Breast epithelium (tissue), 4 donors: ENCODE results near the gene PKIG. TPM values are rescaled to one million over a fixed set of nuclear protein-coding genes. Genes with fewer than 3 reads are reported as not detected.

Source experiments
- DNase-seq, 2 donors: peaks; one replicate each; pipeline ENCODE4 v3.0.0-alpha.2; 2019; ENCODE audit warnings: low spot score in 2 of 2
- H3K27ac ChIP-seq, 2 donors: fragments of 200-600 bp; sonication (generic) in 1 of 2; one replicate each; pipeline ENCODE4 v1.5.1; 2016 to 2019; ENCODE audit warnings: mild to moderate bottlenecking in 1 of 2
- H3K27me3 ChIP-seq, 2 donors: fragments of 200-600 bp; sonication (generic) in 1 of 2; one replicate each; pipeline versions ENCODE4 v1.5.1 to v1.6.0; 2017 to 2019; ENCODE audit warnings: control low read depth in 1 of 2, mild to moderate bottlenecking in 1 of 2
- H3K36me3 ChIP-seq: fragments of 200-600 bp; one replicate; pipeline ENCODE4 v1.5.1; 2019
- H3K4me1 ChIP-seq, 2 donors: fragments of 200-600 bp; sonication (generic); one replicate each; pipeline ENCODE4 v1.5.1; 2016 to 2019; ENCODE audit warnings: control low read depth in 1 of 2
- H3K4me3 ChIP-seq, 3 donors: fragments of 200-600 bp; sonication (generic); 1 replicate in 2 of 3; 2 replicates in 1 of 3; pipeline ENCODE4 v1.5.1; 2016 to 2019; ENCODE audit warnings: mild to moderate bottlenecking in 3 of 3, moderate library complexity in 2 of 3
- H3K9me3 ChIP-seq, 2 donors: fragments of 200-600 bp; sonication (generic) in 1 of 2; one replicate each; pipeline ENCODE4 v1.5.1; 2016 to 2019; ENCODE audit warnings: control low read depth in 1 of 2
- POLR2A ChIP-seq: fragments of 450-650 bp; IDR thresholded peaks from one replicate; pipeline ENCODE4 v1.6.1; 2016; ENCODE audit warnings: antibody characterized with exemption, mild to moderate bottlenecking, moderate library complexity
- POLR2AphosphoS5 ChIP-seq, 3 donors: sonication (generic); formaldehyde crosslinking; IDR thresholded peaks; one replicate each; pipeline ENCODE4 v1.6.1; 2017; ENCODE audit warnings: antibody characterized with exemption in 3 of 3
- intact Hi-C: fragments of 100-400 bp; cut with DNase I; formaldehyde crosslinking; loops from one replicate; pipeline ENCODE4 v1.15.1; 2023; ENCODE audit warnings: low total_unique reads
- total RNA-seq, 3 donors: library from RNA; depleted of rRNA; stranded (reverse); fragments of >200 nt; gene quantifications; one replicate each; pipeline ENCODE4 v1.1.0, GENCODE V29; 2016
- TF ChIP-seq, protein P1 (sequence below), 3 donors: fragments of 450-650 bp; IDR thresholded peaks; one replicate each; pipeline ENCODE4 v1.5.1; 2016 to 2017; ENCODE audit warnings: antibody characterized with exemption in 3 of 3, mild to moderate bottlenecking in 3 of 3, moderate library complexity in 3 of 3

The PKIG gene
- total RNA-seq, 3 donors from 2014 or later = 59.9 to 102 (median 99.1) TPM

DNA sequence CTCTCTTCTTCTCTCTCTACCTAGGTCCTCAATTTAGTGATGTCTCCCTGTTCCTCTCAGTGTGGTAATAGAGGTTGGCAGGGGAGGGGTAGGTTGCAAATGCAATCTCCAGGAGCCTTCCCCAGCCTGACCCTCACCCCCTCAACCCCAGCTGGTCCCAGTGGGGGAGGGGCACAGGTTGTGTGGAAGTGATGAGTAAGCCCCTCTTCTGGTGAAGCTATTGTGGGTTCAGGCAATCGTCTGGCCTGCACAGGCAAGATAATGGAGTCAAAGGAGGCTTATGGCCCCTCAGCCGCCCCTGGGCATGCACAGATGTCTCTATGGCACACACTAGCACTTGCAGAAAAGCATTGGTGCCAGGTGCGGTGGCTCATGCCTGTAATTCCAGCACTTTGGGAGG, 79.9 kb downstream of the PKIG start:
- no peak overlapping the region for H3K4me3 ChIP-seq
- H3K27me3 ChIP-seq = no peaks in the 10 kb centered on the region
- no peak overlapping the region for H3K27ac ChIP-seq
- H3K4me1 ChIP-seq = no peaks in the 10 kb centered on the region
- H3K9me3 ChIP-seq = no peaks in the 10 kb centered on the region
- intact Hi-C loops = no loop called here
- TF ChIP-seq POLR2AphosphoS5 (IDR thresholded peaks at IDR 0.05) = no peak
- no peak for TF ChIP-seq POLR2A
- TF ChIP-seq, protein P1, sequence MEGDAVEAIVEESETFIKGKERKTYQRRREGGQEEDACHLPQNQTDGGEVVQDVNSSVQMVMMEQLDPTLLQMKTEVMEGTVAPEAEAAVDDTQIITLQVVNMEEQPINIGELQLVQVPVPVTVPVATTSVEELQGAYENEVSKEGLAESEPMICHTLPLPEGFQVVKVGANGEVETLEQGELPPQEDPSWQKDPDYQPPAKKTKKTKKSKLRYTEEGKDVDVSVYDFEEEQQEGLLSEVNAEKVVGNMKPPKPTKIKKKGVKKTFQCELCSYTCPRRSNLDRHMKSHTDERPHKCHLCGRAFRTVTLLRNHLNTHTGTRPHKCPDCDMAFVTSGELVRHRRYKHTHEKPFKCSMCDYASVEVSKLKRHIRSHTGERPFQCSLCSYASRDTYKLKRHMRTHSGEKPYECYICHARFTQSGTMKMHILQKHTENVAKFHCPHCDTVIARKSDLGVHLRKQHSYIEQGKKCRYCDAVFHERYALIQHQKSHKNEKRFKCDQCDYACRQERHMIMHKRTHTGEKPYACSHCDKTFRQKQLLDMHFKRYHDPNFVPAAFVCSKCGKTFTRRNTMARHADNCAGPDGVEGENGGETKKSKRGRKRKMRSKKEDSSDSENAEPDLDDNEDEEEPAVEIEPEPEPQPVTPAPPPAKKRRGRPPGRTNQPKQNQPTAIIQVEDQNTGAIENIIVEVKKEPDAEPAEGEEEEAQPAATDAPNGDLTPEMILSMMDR (IDR thresholded peaks at IDR 0.05) = no peak
- no peak for DNase-seq
- no peaks in the 10 kb centered on the region for H3K36me3 ChIP-seq

DNA sequence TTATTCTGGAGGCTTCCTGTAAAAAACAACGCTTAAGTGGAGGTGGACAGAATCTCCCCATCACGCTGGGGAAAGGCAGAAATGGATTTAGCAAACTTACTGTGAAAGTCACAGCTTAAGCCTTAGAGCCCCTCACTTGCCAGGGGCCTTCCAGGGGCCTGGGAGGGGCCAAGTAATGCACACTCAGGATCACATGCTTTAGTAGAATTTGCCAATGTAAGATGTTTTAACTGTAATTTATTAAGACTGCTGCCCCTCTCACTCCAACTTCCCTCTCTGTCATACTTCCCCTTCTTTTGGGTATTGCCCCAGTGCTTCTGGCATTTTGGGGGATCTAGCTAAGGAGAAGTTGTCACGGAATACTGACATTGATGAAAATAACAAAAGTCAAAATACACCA, 81.8 kb downstream of the PKIG start:
- no peaks in the 10 kb centered on the region for H3K9me3 ChIP-seq
- intact Hi-C loops = no loop called here
- H3K27me3 ChIP-seq = no peaks in the 10 kb centered on the region
- H3K4me3 ChIP-seq = no peak overlapping the region
- no peak overlapping the region for H3K27ac ChIP-seq
- no peak for DNase-seq
- TF ChIP-seq POLR2A (no peak), POLR2AphosphoS5 (IDR thresholded peaks at IDR 0.05) (no peak)
- TF ChIP-seq, protein P1 (IDR thresholded peaks at IDR 0.05) = no peak
- no peaks in the 10 kb centered on the region for H3K4me1 ChIP-seq
- no peaks in the 10 kb centered on the region for H3K36me3 ChIP-seq

DNA sequence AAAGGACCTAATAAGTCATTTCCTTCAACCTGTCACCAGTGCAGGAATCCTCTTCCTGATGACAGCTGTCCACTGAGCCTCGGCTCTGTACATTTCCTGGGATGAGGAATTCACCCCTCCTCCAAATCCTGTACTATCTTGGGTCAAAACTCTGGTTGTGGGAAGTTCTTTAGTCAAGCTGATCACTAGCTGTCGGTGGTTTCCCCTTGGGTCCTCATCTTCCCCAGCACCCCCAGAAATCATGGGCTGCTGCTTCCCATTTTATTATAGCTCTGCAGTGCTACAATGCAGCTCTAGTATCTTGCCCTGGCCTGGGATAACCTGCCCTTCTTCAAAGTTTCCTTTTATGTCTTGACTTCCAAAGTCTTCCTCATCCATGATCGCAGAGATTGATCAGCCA, 83.7 kb downstream of the PKIG start:
- H3K27me3 ChIP-seq = no peaks in the 10 kb centered on the region
- TF ChIP-seq, protein P1 (IDR thresholded peaks at IDR 0.05) = no peak
- TF ChIP-seq POLR2A (no peak), POLR2AphosphoS5 (IDR thresholded peaks at IDR 0.05) (no peak)
- H3K4me1 ChIP-seq = no peaks in the 10 kb centered on the region
- H3K36me3 ChIP-seq = no peaks in the 10 kb centered on the region
- no peaks in the 10 kb centered on the region for H3K9me3 ChIP-seq
- no peak overlapping the region for H3K4me3 ChIP-seq
- intact Hi-C loops = no loop called here
- DNase-seq = no peak
- no peak overlapping the region for H3K27ac ChIP-seq

Other genes with a start within 250 kb of the PKIG start
- not detected for gene R3HDML, start 245.5 kb upstream of the PKIG start, total RNA-seq
- 1 to 10 TPM in 1 of 3 donors, not detected in 2; 1.6 TPM for gene HNF4A, start 226.9 kb upstream of the PKIG start, total RNA-seq
- 10 to 100 TPM; 13.5 to 40.8 (median 14.7) TPM for gene TTPAL, start 106.7 kb upstream of the PKIG start, total RNA-seq
- 100 to 1,000 TPM in 2 of 3 donors, 10 to 100 TPM in 1; 91.1 to 254 (median 100) TPM for gene SERINC3, start 60.5 kb upstream of the PKIG start, total RNA-seq
- gene ADA, start 69.1 kb downstream of the PKIG start, total RNA-seq = 10 to 100 TPM in 2 of 3 donors, 1 to 10 TPM in 1; 5.7 to 46.2 (median 11.5) TPM
- gene CCN5, start 132.8 kb downstream of the PKIG start, total RNA-seq = 1,000 to 10,000 TPM in 1 of 3 donors, 10 to 100 TPM in 2; 16.1 to 1,283 (median 39.0) TPM
- 1 to 10 TPM; 5.0 to 7.3 (median 5.6) TPM for gene KCNK15, start 163.3 kb downstream of the PKIG start, total RNA-seq
- gene RIMS4, start 228.0 kb downstream of the PKIG start, total RNA-seq = 1 to 10 TPM in 1 of 3 donors, under 1 TPM in 2; 0.66 to 1.8 (median 0.96) TPM